ENCODE measurements around the gene CBFA2T3.

CBFA2T3 gene

DNA sequence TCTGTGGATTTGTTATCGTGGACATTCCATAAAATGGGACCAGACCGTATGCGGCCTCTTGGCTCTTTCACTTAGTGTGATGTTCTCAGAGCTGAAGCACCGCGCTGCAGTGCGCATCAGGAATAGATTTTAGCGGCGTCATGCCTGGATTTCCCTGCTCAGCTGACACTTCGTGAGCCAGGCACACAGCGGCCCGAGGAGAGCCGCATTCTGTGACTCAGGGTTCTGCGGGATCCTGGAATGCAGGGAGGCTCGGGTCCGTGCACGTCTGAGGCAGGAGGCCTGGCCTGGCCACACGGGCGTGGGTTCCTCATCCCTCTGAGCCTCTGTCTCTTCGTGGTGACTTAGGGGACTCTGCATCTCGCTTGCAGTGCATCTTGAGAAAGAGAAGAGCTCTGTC lies 13.4 kb downstream of the CBFA2T3 start:
- Histone ChIP-seq H3K4me3 (ENCODE audit: low read length, poor library complexity, severe bottlenecking) (no peak overlapping the region), H3K4me2 (ENCODE audit: low read depth, low read length, poor library complexity, severe bottlenecking) (no peak overlapping the region), H3K36me3 (ENCODE audit: insufficient read depth, low read length) (peaks cover 34% of the 10 kb centered on the region; the same call in 1 of the 2 replicates), H3K9ac (ENCODE audit: low read depth, low read length, poor library complexity, severe bottlenecking) (no peak overlapping the region), H3K79me2 (ENCODE audit: insufficient read depth, low read length) (peaks cover 93% of the 10 kb centered on the region), H3K9me2 (replicated peaks; ENCODE audit: low read depth, low read length) (no peaks in the 10 kb centered on the region), H4K20me1 (ENCODE audit: insufficient read depth, low read length, poor library complexity, severe bottlenecking) (peaks cover 70% of the 10 kb centered on the region), H3K27me3 (ENCODE audit: insufficient read depth, low read length, poor library complexity, severe bottlenecking) (no peaks in the 10 kb centered on the region), H2AFZ (ENCODE audit: low read length) (no peak overlapping the region), H3F3A (ENCODE audit: low read depth) (no peaks in the 10 kb centered on the region), H3K9me3 (ENCODE audit: insufficient read depth, low read depth, low read length) (no peaks in the 10 kb centered on the region), H3K4me1 (ENCODE audit: insufficient read depth, low read length, poor library complexity, severe bottlenecking) (no peaks in the 10 kb centered on the region)
- no peak for TF ChIP-seq EZH2phosphoT487 (IDR thresholded peaks at IDR 0.05; ENCODE audit: borderline replicate concordance)
- TF ChIP-seq, protein P1, sequence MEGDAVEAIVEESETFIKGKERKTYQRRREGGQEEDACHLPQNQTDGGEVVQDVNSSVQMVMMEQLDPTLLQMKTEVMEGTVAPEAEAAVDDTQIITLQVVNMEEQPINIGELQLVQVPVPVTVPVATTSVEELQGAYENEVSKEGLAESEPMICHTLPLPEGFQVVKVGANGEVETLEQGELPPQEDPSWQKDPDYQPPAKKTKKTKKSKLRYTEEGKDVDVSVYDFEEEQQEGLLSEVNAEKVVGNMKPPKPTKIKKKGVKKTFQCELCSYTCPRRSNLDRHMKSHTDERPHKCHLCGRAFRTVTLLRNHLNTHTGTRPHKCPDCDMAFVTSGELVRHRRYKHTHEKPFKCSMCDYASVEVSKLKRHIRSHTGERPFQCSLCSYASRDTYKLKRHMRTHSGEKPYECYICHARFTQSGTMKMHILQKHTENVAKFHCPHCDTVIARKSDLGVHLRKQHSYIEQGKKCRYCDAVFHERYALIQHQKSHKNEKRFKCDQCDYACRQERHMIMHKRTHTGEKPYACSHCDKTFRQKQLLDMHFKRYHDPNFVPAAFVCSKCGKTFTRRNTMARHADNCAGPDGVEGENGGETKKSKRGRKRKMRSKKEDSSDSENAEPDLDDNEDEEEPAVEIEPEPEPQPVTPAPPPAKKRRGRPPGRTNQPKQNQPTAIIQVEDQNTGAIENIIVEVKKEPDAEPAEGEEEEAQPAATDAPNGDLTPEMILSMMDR (conservative IDR thresholded peaks at IDR 0.05; ENCODE audit: low read length): no peak

GRCh38 chr16:88962478-88963152 lies 14.4 kb downstream of the CBFA2T3 start:
- H3K4me3 ChIP-seq (ENCODE audit: low read length, poor library complexity, severe bottlenecking): no peak overlapping the region
- H2AFZ ChIP-seq (ENCODE audit: low read length): no peak overlapping the region
- peaks cover 38% of the 10 kb centered on the region; the same call in 1 of the 2 replicates for H3K36me3 ChIP-seq (ENCODE audit: insufficient read depth, low read length)
- H3K27me3 ChIP-seq (ENCODE audit: insufficient read depth, low read length, poor library complexity, severe bottlenecking): no peaks in the 10 kb centered on the region
- H3K4me2 ChIP-seq (ENCODE audit: low read depth, low read length, poor library complexity, severe bottlenecking): no peak overlapping the region
- H3F3A ChIP-seq (ENCODE audit: low read depth): no peaks in the 10 kb centered on the region
- no peaks in the 10 kb centered on the region for H3K4me1 ChIP-seq (ENCODE audit: insufficient read depth, low read length, poor library complexity, severe bottlenecking)
- H3K9me3 ChIP-seq (ENCODE audit: insufficient read depth, low read depth, low read length): no peaks in the 10 kb centered on the region
- no peak overlapping the region for H3K9ac ChIP-seq (ENCODE audit: low read depth, low read length, poor library complexity, severe bottlenecking)
- peaks cover 93% of the 10 kb centered on the region for H3K79me2 ChIP-seq (ENCODE audit: insufficient read depth, low read length)
- H3K9me2 ChIP-seq (replicated peaks; ENCODE audit: low read depth, low read length): no peaks in the 10 kb centered on the region
- TF ChIP-seq, protein P1 (conservative IDR thresholded peaks at IDR 0.05; ENCODE audit: low read length): no peak
- TF ChIP-seq EZH2phosphoT487 (IDR thresholded peaks at IDR 0.05; ENCODE audit: borderline replicate concordance): no peak
- peaks cover 70% of the 10 kb centered on the region for H4K20me1 ChIP-seq (ENCODE audit: insufficient read depth, low read length, poor library complexity, severe bottlenecking)

- H3K4me1 ChIP-seq (ENCODE audit: insufficient read depth, low read length, poor library complexity, severe bottlenecking): no peaks in the 10 kb centered on the region
- H3K27me3 ChIP-seq (ENCODE audit: insufficient read depth, low read length, poor library complexity, severe bottlenecking): no peaks in the 10 kb centered on the region
- H3K4me3 ChIP-seq (ENCODE audit: low read length, poor library complexity, severe bottlenecking): no peak overlapping the region
Observed at GRCh38 chr16:88961011-88961410, 16.0 kb downstream of the CBFA2T3 start.

More at GRCh38 chr16:88961011-88961410, 16.0 kb downstream of the CBFA2T3 start:
- Histone ChIP-seq H3K36me3 (ENCODE audit: insufficient read depth, low read length) (peaks cover 40% of the 10 kb centered on the region; the same call in 1 of the 2 replicates), H3K9ac (ENCODE audit: low read depth, low read length, poor library complexity, severe bottlenecking) (no peak overlapping the region), H3K9me3 (ENCODE audit: insufficient read depth, low read depth, low read length) (no peaks in the 10 kb centered on the region), H3K4me2 (ENCODE audit: low read depth, low read length, poor library complexity, severe bottlenecking) (no peak overlapping the region), H2AFZ (ENCODE audit: low read length) (no peak overlapping the region), H3K9me2 (replicated peaks; ENCODE audit: low read depth, low read length) (no peaks in the 10 kb centered on the region), H4K20me1 (ENCODE audit: insufficient read depth, low read length, poor library complexity, severe bottlenecking) (peaks cover 72% of the 10 kb centered on the region), H3F3A (ENCODE audit: low read depth) (no peaks in the 10 kb centered on the region), H3K79me2 (ENCODE audit: insufficient read depth, low read length) (peaks cover 93% of the 10 kb centered on the region)
- TF ChIP-seq, protein P1 (conservative IDR thresholded peaks at IDR 0.05; ENCODE audit: low read length): no peak
- no peak for TF ChIP-seq EZH2phosphoT487 (IDR thresholded peaks at IDR 0.05; ENCODE audit: borderline replicate concordance)

All from Loucy (cell line).